ENCODE results near the gene EIF4E1B. TPM values are rescaled to one million over a fixed set of nuclear protein-coding genes. Genes with fewer than 3 reads are reported as not detected.

Gene EIF4E1B
- total RNA-seq, 3 donors from 2014 or later = 1.6 TPM; not detected in 2

DNA sequence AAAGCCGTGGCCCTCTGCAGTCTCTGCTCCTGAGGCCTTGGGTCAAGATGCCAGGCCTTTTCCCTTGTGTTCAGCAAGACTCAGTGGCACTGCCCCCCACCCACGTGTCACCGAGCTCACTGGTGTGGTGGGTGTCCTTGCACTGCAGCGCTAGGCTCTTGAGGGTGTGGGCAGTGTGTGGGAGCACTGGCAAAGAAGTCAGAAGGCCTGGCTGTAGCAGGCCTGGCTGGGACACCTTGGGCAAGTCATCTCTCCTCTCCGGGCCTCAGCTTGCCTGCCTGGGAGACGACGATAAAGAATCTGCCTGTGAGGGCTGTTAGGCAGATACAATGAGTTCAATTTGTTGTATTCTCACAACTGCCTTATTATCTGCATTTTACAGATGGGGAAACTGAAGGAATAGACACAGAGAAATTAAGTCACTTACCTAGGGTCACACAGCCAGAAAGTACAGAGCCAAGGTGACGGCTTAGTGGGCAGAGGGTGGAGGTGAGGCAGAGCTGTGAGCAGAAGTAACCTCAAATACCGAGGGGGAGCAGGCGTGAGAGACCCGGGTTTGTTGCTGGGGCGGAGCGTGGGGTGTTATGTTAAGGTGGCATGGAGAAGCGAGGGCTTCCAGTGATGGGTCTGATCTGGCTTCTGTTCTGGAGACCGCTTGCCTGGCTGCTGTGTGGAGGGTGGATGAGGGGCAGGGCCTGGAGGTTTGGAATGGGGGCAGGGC lies 18.2 kb downstream of the EIF4E1B start:
- Histone ChIP-seq H3K9me3 (no peaks in the 10 kb centered on the region), H3K4me1 (no peaks in the 10 kb centered on the region), H3K36me3 (no peaks in the 10 kb centered on the region), H3K4me3 (peak overlapping the region; percentile 61 to 76 (median 74)), H3K27me3 (no peaks in the 10 kb centered on the region), H3K27ac (peak overlapping the region; percentile 76)
- DNase-seq (ENCODE audit: low spot score in 2 of 2) = no peak
- intact Hi-C loops (cut with DNase I; ENCODE audit: low total_unique reads) = no loop called here
- no peak for TF ChIP-seq CTCF (IDR thresholded peaks at IDR 0.05)
- no peak for TF ChIP-seq POLR2A (IDR thresholded peaks at IDR 0.05)
- TF ChIP-seq POLR2AphosphoS5 (IDR thresholded peaks at IDR 0.05) = no peak

DNA sequence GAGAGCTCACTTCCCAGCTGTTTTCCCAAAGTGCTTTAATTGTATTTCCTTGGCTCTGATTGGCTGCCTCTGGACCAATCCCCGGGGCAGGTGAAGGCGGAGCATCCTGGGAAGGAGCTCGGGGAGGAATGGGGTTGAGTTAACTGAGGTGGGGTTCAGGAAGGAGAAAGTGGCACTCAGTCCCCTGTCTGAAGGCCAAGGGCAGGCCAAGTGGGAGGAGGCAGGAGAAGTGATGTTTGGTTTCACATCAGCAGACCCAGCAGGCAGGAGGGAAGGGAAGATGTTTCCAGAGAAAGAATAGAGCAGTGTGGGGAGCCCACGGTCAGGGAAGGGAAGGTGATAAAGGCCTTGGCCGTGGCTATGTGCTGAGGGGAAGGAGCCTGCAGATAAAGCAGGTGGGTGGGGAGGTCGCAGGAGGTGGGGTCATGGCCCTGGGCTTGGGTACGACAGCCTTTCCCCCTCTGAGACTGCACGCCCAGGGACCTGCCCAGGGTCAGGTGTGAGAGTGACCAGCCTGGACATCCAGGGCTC lies 19.9 kb downstream of the EIF4E1B start:
- Histone ChIP-seq H3K4me1 (no peaks in the 10 kb centered on the region), H3K4me3 (no peak overlapping the region), H3K27ac (no peak overlapping the region), H3K9me3 (no peaks in the 10 kb centered on the region), H3K27me3 (no peaks in the 10 kb centered on the region), H3K36me3 (no peaks in the 10 kb centered on the region)
- no peak for DNase-seq (ENCODE audit: low spot score in 2 of 2)
- TF ChIP-seq CTCF (IDR thresholded peaks at IDR 0.05) (no peak), POLR2AphosphoS5 (IDR thresholded peaks at IDR 0.05) (no peak), POLR2A (IDR thresholded peaks at IDR 0.05) (no peak)
- intact Hi-C loops (cut with DNase I; ENCODE audit: low total_unique reads) = no loop called here

DNA sequence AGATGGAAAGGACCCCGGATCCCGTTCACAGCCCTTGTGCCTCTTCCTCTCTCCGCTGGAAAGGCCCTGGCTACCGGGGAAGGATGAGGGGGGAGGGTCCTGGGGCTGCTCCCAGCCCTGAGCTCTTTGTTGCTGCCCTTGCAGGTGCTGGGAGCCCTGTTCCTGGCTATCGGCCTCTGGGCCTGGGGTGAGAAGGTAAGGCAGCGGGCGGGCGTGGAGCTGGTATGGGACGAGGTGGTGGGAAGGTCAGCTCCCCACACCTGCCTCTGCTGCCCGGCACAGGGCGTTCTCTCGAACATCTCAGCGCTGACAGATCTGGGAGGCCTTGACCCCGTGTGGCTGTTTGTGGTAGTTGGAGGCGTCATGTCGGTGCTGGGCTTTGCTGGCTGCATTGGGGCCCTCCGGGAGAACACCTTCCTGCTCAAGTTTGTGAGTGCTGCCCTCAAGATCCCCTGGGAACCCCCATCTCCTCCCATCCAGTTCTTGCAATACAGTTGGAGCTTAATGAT lies 21.1 kb downstream of the EIF4E1B start:
- H3K4me1 ChIP-seq = no peaks in the 10 kb centered on the region
- H3K4me3 ChIP-seq = no peak overlapping the region
- H3K27ac ChIP-seq = no peak overlapping the region
- H3K9me3 ChIP-seq = no peaks in the 10 kb centered on the region
- intact Hi-C loops (cut with DNase I; ENCODE audit: low total_unique reads) = no loop called here
- no peak for TF ChIP-seq POLR2AphosphoS5 (IDR thresholded peaks at IDR 0.05)
- H3K36me3 ChIP-seq = no peaks in the 10 kb centered on the region
- H3K27me3 ChIP-seq = no peaks in the 10 kb centered on the region
- no peak for DNase-seq (ENCODE audit: low spot score in 2 of 2)

DNA sequence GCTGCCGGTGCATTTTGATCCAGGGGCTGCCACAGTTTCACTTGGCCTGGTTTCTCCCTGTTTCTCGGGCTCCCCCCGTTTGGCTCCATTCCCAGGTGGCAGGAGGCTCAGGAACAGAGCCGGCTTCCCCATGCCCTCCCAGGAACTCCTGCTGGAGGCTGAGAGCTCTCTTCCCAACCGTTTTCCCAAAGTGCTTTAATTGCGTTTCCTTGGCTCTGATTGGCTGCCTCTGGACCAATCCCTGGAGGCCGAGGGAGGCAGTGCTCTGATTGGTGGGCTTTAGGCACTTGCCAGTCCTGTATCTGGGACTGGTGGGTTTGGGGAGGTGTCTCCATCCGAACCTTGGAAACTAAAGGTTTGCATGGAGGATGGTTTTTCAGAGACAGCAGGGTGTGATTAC lies 21.7 kb downstream of the EIF4E1B start:
- TF ChIP-seq POLR2A (IDR thresholded peaks at IDR 0.05) (no peak), POLR2AphosphoS5 (IDR thresholded peaks at IDR 0.05) (no peak)
- intact Hi-C loops (cut with DNase I; ENCODE audit: low total_unique reads) = no loop called here
- Histone ChIP-seq H3K9me3 (no peaks in the 10 kb centered on the region), H3K4me3 (no peak overlapping the region), H3K27me3 (no peaks in the 10 kb centered on the region), H3K27ac (no peak overlapping the region), H3K36me3 (no peaks in the 10 kb centered on the region), H3K4me1 (no peaks in the 10 kb centered on the region)
- DNase-seq (ENCODE audit: low spot score in 2 of 2) = no peak

DNA sequence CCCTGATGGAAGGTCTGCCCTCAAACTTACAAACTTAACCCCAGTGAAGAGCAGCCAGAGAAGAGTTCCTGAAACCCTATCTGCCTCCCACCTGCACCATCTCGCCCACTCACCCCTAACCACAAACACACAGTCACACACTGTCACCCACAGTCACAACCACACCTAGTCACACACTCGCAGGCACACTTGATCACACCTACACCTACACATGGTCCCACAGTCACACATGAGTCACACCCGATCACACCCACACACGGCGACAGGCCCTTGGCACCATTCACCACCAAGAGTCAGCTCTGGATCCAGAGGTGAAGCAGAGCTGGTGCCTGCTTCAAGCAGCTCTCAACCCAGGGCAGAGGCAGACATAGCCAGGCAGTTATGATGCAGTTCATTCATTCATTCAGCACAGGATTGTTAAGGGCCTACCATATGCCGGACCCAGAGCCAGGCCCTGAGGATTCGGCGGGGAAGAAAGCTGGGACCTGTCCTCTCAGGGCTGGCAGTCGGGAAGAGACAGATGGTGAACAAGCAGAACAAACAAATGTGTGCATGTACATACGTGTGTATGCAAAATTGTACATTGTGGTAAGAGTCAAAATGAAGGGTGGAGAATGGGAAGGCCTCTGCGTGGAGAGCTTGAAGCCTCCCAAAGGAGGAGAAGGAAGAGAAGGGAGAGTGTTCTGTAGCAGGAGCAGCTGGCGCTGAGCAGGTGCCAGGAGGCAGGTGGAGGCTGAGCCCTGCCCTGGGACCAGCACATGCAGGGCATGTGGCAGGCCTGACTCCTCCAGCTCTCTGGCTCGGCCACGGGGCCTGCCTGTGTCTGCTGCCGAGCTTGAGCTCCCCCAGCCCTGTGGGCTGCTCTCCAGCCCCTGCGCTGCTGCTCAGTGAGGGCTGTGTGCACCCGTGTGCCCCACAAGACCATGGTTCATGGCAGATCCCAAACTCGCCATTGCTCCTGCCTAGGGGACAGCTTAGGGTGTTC lies 23.2 kb downstream of the EIF4E1B start:
- intact Hi-C loops (cut with DNase I; ENCODE audit: low total_unique reads) = no loop called here
- Histone ChIP-seq H3K9me3 (no peaks in the 10 kb centered on the region), H3K4me1 (no peaks in the 10 kb centered on the region), H3K27ac (no peak overlapping the region), H3K4me3 (no peak overlapping the region), H3K27me3 (no peaks in the 10 kb centered on the region), H3K36me3 (no peaks in the 10 kb centered on the region)
- no peak for TF ChIP-seq POLR2AphosphoS5 (IDR thresholded peaks at IDR 0.05)
- TF ChIP-seq POLR2A (IDR thresholded peaks at IDR 0.05) = no peak
- TF ChIP-seq CTCF (IDR thresholded peaks at IDR 0.05) = no peak
- DNase-seq (ENCODE audit: low spot score in 2 of 2) = no peak

Data from breast epithelium (tissue), 4 donors.